Measurements from ENCODE around the gene ABHD14A.

ABHD14A gene

DNA sequence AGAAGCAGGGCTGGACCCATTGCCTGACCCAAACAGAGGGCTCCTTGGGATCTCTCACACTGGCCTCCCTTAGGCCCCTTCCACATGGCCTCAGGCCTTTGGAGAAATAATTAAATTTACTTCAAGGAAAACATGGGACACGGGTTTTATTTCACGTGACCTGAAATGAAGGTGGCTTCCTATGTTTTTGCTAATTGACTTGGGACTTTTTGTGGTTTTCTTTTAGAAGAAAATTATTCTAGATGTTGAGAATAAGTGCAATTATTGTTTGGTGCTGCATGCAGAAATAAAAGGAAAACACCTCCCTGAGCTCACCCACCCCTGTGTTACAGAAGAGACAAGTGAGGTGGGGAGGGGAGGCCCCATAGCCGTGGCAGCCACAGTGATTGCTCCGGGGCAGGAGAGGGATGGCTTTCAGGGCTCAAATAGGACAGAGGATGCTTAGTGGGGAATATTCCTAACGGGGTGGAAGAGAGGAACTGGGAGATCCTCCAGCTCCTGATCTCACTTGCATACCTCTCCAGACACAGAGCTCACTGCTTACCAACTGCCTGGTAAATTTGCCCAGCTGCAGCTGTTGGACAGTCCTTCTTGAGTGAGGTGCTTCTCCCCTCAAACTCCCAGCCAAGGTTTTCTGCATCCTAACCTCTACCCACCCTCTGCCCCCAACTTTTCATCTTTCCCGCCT is 50.0 kb downstream of the ABHD14A start:
- H3K27me3 ChIP-seq (ENCODE audit: insufficient read depth, low read length): no peaks in the 10 kb centered on the region
- no peaks in the 10 kb centered on the region for H3K4me1 ChIP-seq (ENCODE audit: insufficient read depth, low read length, severe bottlenecking)
- H3K9me2 ChIP-seq (ENCODE audit: low read depth, low read length): no peaks in the 10 kb centered on the region
- no peak overlapping the region for H2AFZ ChIP-seq (ENCODE audit: low read length)
- H3K9ac ChIP-seq (ENCODE audit: low read length): no peak overlapping the region
- no peak overlapping the region for H3K4me3 ChIP-seq (ENCODE audit: low read depth, low read length, poor library complexity, severe bottlenecking)
- no peaks in the 10 kb centered on the region for H3K9me3 ChIP-seq (ENCODE audit: low read length)
- no peak overlapping the region for H3K4me2 ChIP-seq (ENCODE audit: low read length)
- no peaks in the 10 kb centered on the region for H3F3A ChIP-seq (ENCODE audit: insufficient read depth, low read length)
- no peak for TF ChIP-seq EZH2 (IDR thresholded peaks at IDR 0.05; ENCODE audit: borderline replicate concordance, low read length)
- TF ChIP-seq, protein P1, sequence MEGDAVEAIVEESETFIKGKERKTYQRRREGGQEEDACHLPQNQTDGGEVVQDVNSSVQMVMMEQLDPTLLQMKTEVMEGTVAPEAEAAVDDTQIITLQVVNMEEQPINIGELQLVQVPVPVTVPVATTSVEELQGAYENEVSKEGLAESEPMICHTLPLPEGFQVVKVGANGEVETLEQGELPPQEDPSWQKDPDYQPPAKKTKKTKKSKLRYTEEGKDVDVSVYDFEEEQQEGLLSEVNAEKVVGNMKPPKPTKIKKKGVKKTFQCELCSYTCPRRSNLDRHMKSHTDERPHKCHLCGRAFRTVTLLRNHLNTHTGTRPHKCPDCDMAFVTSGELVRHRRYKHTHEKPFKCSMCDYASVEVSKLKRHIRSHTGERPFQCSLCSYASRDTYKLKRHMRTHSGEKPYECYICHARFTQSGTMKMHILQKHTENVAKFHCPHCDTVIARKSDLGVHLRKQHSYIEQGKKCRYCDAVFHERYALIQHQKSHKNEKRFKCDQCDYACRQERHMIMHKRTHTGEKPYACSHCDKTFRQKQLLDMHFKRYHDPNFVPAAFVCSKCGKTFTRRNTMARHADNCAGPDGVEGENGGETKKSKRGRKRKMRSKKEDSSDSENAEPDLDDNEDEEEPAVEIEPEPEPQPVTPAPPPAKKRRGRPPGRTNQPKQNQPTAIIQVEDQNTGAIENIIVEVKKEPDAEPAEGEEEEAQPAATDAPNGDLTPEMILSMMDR (IDR thresholded peaks at IDR 0.05; ENCODE audit: low read length): no peak
- no peaks in the 10 kb centered on the region for H4K20me1 ChIP-seq (ENCODE audit: insufficient read depth, low read length)
- H3K36me3 ChIP-seq (ENCODE audit: insufficient read depth, low read length): no peaks in the 10 kb centered on the region
- H3K79me2 ChIP-seq (ENCODE audit: insufficient read depth, low read length): no peaks in the 10 kb centered on the region
- H3K27ac ChIP-seq (ENCODE audit: low read depth, low read length, poor library complexity, severe bottlenecking): no peak overlapping the region

GRCh38 chr3:52025453-52025852 is 50.6 kb downstream of the ABHD14A start:
- Histone ChIP-seq H3K27ac (ENCODE audit: low read depth, low read length, poor library complexity, severe bottlenecking) (no peak overlapping the region), H3K79me2 (ENCODE audit: insufficient read depth, low read length) (no peaks in the 10 kb centered on the region), H3K9me3 (ENCODE audit: low read length) (no peaks in the 10 kb centered on the region), H3K4me2 (ENCODE audit: low read length) (no peak overlapping the region), H4K20me1 (ENCODE audit: insufficient read depth, low read length) (no peaks in the 10 kb centered on the region), H3F3A (ENCODE audit: insufficient read depth, low read length) (no peaks in the 10 kb centered on the region), H3K27me3 (ENCODE audit: insufficient read depth, low read length) (peaks cover 5% of the 10 kb centered on the region; the same call in 1 of the 2 replicates), H3K4me1 (ENCODE audit: insufficient read depth, low read length, severe bottlenecking) (no peaks in the 10 kb centered on the region), H3K4me3 (ENCODE audit: low read depth, low read length, poor library complexity, severe bottlenecking) (no peak overlapping the region), H2AFZ (ENCODE audit: low read length) (no peak overlapping the region), H3K36me3 (ENCODE audit: insufficient read depth, low read length) (no peaks in the 10 kb centered on the region), H3K9ac (ENCODE audit: low read length) (no peak overlapping the region), H3K9me2 (ENCODE audit: low read depth, low read length) (no peaks in the 10 kb centered on the region)
- TF ChIP-seq EZH2 (IDR thresholded peaks at IDR 0.05; ENCODE audit: borderline replicate concordance, low read length): no peak
- TF ChIP-seq, protein P1 (IDR thresholded peaks at IDR 0.05; ENCODE audit: low read length): no peak

GRCh38 chr3:52026041-52026440 is 51.2 kb downstream of the ABHD14A start:
- Histone ChIP-seq H3K36me3 (ENCODE audit: insufficient read depth, low read length) (no peaks in the 10 kb centered on the region), H3K4me2 (ENCODE audit: low read length) (no peak overlapping the region)

More at GRCh38 chr3:52026041-52026440, 51.2 kb downstream of the ABHD14A start:
- no peak for TF ChIP-seq EZH2 (IDR thresholded peaks at IDR 0.05; ENCODE audit: borderline replicate concordance, low read length)
- TF ChIP-seq, protein P1 (IDR thresholded peaks at IDR 0.05; ENCODE audit: low read length): no peak
- Histone ChIP-seq H4K20me1 (ENCODE audit: insufficient read depth, low read length) (no peaks in the 10 kb centered on the region), H3F3A (ENCODE audit: insufficient read depth, low read length) (no peaks in the 10 kb centered on the region), H3K79me2 (ENCODE audit: insufficient read depth, low read length) (no peaks in the 10 kb centered on the region), H3K4me1 (ENCODE audit: insufficient read depth, low read length, severe bottlenecking) (no peaks in the 10 kb centered on the region), H3K27ac (ENCODE audit: low read depth, low read length, poor library complexity, severe bottlenecking) (no peak overlapping the region), H3K9me3 (ENCODE audit: low read length) (no peaks in the 10 kb centered on the region), H3K27me3 (ENCODE audit: insufficient read depth, low read length) (peaks cover 10% of the 10 kb centered on the region; the same call in 1 of the 2 replicates), H2AFZ (ENCODE audit: low read length) (no peak overlapping the region), H3K4me3 (ENCODE audit: low read depth, low read length, poor library complexity, severe bottlenecking) (no peak overlapping the region), H3K9ac (ENCODE audit: low read length) (no peak overlapping the region), H3K9me2 (ENCODE audit: low read depth, low read length) (no peaks in the 10 kb centered on the region)
